Endothelial cell of umbilical vein (primary cell): ENCODE data around the gene SCAMP4. TPM values are rescaled to one million over a fixed set of nuclear protein-coding genes. Genes with fewer than 3 reads are reported as not detected.

ENCODE experiments used
- BruUV-seq: library from RNA; stranded (reverse); fragments of 400-500 nt; replicated peaks from 2 replicates; lab custom pipeline; 2021; lab: Mats Ljungman, UMichigan
- CTCF ChIA-PET: fragments of 300-600, 350-600 bp; sonication (Branson Sonifier 250); formaldehyde crosslinking; loops from one replicate; lab custom pipeline; 2021; ENCODE audit warnings: antibody characterized with exemption, inconsistent platforms; lab: Charles Lee
- POLR2A ChIA-PET: fragments of 300-600, 350-600 bp; sonication (Branson Sonifier 250); formaldehyde crosslinking; loops from one replicate; lab custom pipeline; 2021; ENCODE audit warnings: antibody characterized with exemption, inconsistent platforms; lab: Charles Lee
- DNase-seq: peaks from one replicate; pipeline ENCODE4 v3.0.0-alpha.2; 2011; ENCODE audit warnings: low read depth, low spot score
- FAIRE-seq: peaks from 2 replicates; lab custom pipeline; 2011; peaks lifted over from hg19 to GRCh38; lab: Jason Lieb, UNC
- H2AFZ ChIP-seq: 2 replicates; pipeline ENCODE4 v1.6.0; 2012; ENCODE audit warnings: low read depth, low read length, control low read depth, inconsistent platforms
- H3K27ac ChIP-seq: 2 replicates; pipeline ENCODE4 v1.5.1; 2011; ENCODE audit warnings: low read depth, mild to moderate bottlenecking, control low read depth, low read length, moderate library complexity; ENCODE audit not compliant: insufficient read depth
- H3K27me3 ChIP-seq, 2 experiments: 2 replicates each; pipeline versions ENCODE4 v1.6.0 to v1.6.1; 2011; ENCODE audit warnings: low read length in 2 of 2, mixed read lengths in 1 of 2; ENCODE audit not compliant: control insufficient read depth in 2 of 2, insufficient read depth in 2 of 2
- H3K36me3 ChIP-seq, 2 experiments: 2 replicates in 1 of 2; 3 replicates in 1 of 2; pipeline ENCODE4 v1.5.1; 2011; ENCODE audit warnings: low read length in 2 of 2, mild to moderate bottlenecking in 1 of 2, moderate library complexity in 1 of 2; ENCODE audit not compliant: control insufficient read depth in 2 of 2, insufficient read depth in 2 of 2; ENCODE audit errors: extremely low read depth in 1 of 2
- H3K4me1 ChIP-seq: 3 replicates; pipeline ENCODE4 v1.5.1; 2011; ENCODE audit warnings: mild to moderate bottlenecking, low read length; ENCODE audit not compliant: control insufficient read depth, insufficient read depth; ENCODE audit errors: extremely low read depth
- H3K4me2 ChIP-seq: 2 replicates; pipeline ENCODE4 v1.6.1; 2011; ENCODE audit warnings: low read length, control low read depth, mixed read lengths; ENCODE audit not compliant: insufficient read depth
- H3K4me3 ChIP-seq, 3 experiments: fragments of 200-600 bp in 1 of 3; sonication (generic), shearing (Covaris generic) in 1 of 3; replicated peaks in 1 of 3; 2 replicates each; pipeline ENCODE4 v1.5.1; 2011 to 2016; ENCODE audit warnings: control low read depth in 3 of 3, low read length in 3 of 3, mild to moderate bottlenecking in 2 of 3, inconsistent platforms in 1 of 3, low read depth in 1 of 3, moderate library complexity in 1 of 3; ENCODE audit not compliant: insufficient read depth in 1 of 3
- H3K79me2 ChIP-seq: 2 replicates; pipeline ENCODE4 v1.6.0; 2012; ENCODE audit warnings: low read length, inconsistent platforms; ENCODE audit not compliant: control insufficient read depth, insufficient read depth
- H3K9ac ChIP-seq: replicated peaks from 2 replicates; pipeline ENCODE3; 2011; ENCODE audit warnings: low read length, control low read depth; ENCODE audit not compliant: insufficient read depth; ENCODE audit errors: extremely low read depth
- H3K9me1 ChIP-seq: replicated peaks from 3 replicates; pipeline ENCODE4 v1.6.0; 2011; ENCODE audit warnings: mild to moderate bottlenecking, low read length; ENCODE audit not compliant: control insufficient read depth, insufficient read depth; ENCODE audit errors: extremely low read depth
- H3K9me3 ChIP-seq: replicated peaks from 2 replicates; pipeline ENCODE4 v1.5.1; 2012; ENCODE audit warnings: low read length, inconsistent platforms; ENCODE audit not compliant: control insufficient read depth, insufficient read depth
- H4K20me1 ChIP-seq: replicated peaks from 2 replicates; pipeline ENCODE3; 2011; ENCODE audit warnings: mild to moderate bottlenecking, low read length; ENCODE audit not compliant: control insufficient read depth, insufficient read depth; ENCODE audit errors: extremely low read depth
- CTCF ChIP-seq, 2 donors: IDR thresholded peaks; 1 replicate in 1 of 2; 2 replicates in 1 of 2; pipeline ENCODE4 v1.5.1; 2011; ENCODE audit warnings: low read length in 2 of 2, mild to moderate bottlenecking in 2 of 2, moderate library complexity in 2 of 2, control low read depth in 1 of 2, inconsistent platforms in 1 of 2, low read depth in 1 of 2; ENCODE audit not compliant: insufficient read depth in 1 of 2; ENCODE audit errors: extremely low read depth in 1 of 2
- EZH2 ChIP-seq: IDR thresholded peaks from 2 replicates; pipeline ENCODE4 v1.6.1; 2012; ENCODE audit warnings: borderline replicate concordance, low read depth, mild to moderate bottlenecking, moderate library complexity, low read length, inconsistent platforms; ENCODE audit not compliant: severe bottlenecking
- FOS ChIP-seq: IDR thresholded peaks from 2 replicates; pipeline ENCODE4 v1.6.1; 2011; ENCODE audit warnings: mild to moderate bottlenecking, low read length, moderate library complexity, borderline replicate concordance; ENCODE audit not compliant: insufficient read depth
- GATA2 ChIP-seq: IDR thresholded peaks from 2 replicates; pipeline ENCODE4 v1.7.0; 2011; ENCODE audit warnings: low read depth, mild to moderate bottlenecking, moderate library complexity, mixed read lengths, low read length; ENCODE audit not compliant: insufficient read length, insufficient read depth
- JUN ChIP-seq: IDR thresholded peaks from 2 replicates; pipeline ENCODE4 v1.6.1; 2011; ENCODE audit warnings: borderline replicate concordance, low read depth; ENCODE audit not compliant: insufficient read length, insufficient read depth
- MAX ChIP-seq: IDR thresholded peaks from 2 replicates; pipeline ENCODE4 v1.6.1; 2011; ENCODE audit not compliant: insufficient read depth, insufficient read length
- MYC ChIP-seq: IDR thresholded peaks from one replicate; pipeline ENCODE4 v1.6.1; 2011; ENCODE audit warnings: mild to moderate bottlenecking, low read depth, low read length
- POLR2A ChIP-seq: IDR thresholded peaks from 2 replicates; pipeline ENCODE4 v1.6.1; 2012; ENCODE audit warnings: low read depth, mild to moderate bottlenecking, control low read depth, low read length
- POLR2AphosphoS5 ChIP-seq: IDR thresholded peaks from 2 replicates; pipeline ENCODE4 v1.6.1; 2012; ENCODE audit warnings: low read depth, mild to moderate bottlenecking, control low read depth, low read length, moderate library complexity; ENCODE audit not compliant: insufficient read depth
- dilution Hi-C: fragments of 300-500 bp; cut with MboI; formaldehyde crosslinking; loops from one replicate; pipeline ENCODE4 v1.15.0; 2019; ENCODE audit warnings: low sequenced_read_pairs; ENCODE audit not compliant: extremely low pct_ligation_motif_present
- intact Hi-C: fragments of 100-400 bp; cut with micrococcal nuclease; formaldehyde crosslinking; loops from one replicate; pipeline ENCODE4 v1.10.0; 2022
- polyA plus RNA-seq, 4 experiments: library from polyadenylated mRNA; depleted of rRNA in 3 of 4; stranded (reverse) in 3 of 4; unstranded in 1 of 4; fragments of >200 nt; gene quantifications; 2 replicates each; pipeline versions ENCODE4 v1.2.1 to v1.2.3, GENCODE V29; 2011 to 2012; ENCODE audit warnings: missing spikeins in 1 of 4
- total RNA-seq: library from RNA; stranded (reverse); gene quantifications from 2 replicates; pipeline ENCODE4 v1.2.3, GENCODE V29; 2021

SCAMP4 gene
- total and polyA plus RNA-seq, 2 donors (not counting 3 experiments of a cell fraction or from before 2014, with no cell fraction given), result 24.4 to 68.2 TPM

- dilution Hi-C loops, result no loop called here
- CTCF ChIA-PET, result no interaction called here
- BruUV-seq, result no TSS peak
Observed at GRCh38 chr19:1954532-1954933, 49.3 kb downstream of the SCAMP4 start.

More at GRCh38 chr19:1954532-1954933, 49.3 kb downstream of the SCAMP4 start:
- Histone ChIP-seq H3K4me1 (no peaks in the 10 kb centered on the region), H3K4me3 (no peak overlapping the region), H4K20me1 (no peaks in the 10 kb centered on the region), H3K27me3 (no peaks in the 10 kb centered on the region), H3K79me2 (peaks cover 67% of the 10 kb centered on the region), H2AFZ (no peak overlapping the region), H3K9me3 (no peaks in the 10 kb centered on the region), H3K27ac (no peak overlapping the region), H3K9ac (no peak overlapping the region), H3K36me3 (peaks cover 0 to 9% of the 10 kb centered on the region in 2 experiments), H3K4me2 (no peak overlapping the region), H3K9me1 (no peaks in the 10 kb centered on the region)
- FAIRE-seq (no peak), DNase-seq (no peak)
- TF ChIP-seq MAX (no peak), FOS (no peak), GATA2 (no peak), JUN (no peak), EZH2 (no peak), CTCF (IDR thresholded peaks at IDR 0.05; ENCODE audit: extremely low read depth in 1 of 2, insufficient read depth in 1 of 2, low read depth in 1 of 2, low read length in 2 of 2) (no peak), MYC (no peak), POLR2A (no peak), POLR2AphosphoS5 (no peak)
- intact Hi-C loops, result no loop called here
- POLR2A ChIA-PET, result interaction anchor here (0.6 kb wide), 1 partner anchor 343 kb away, joined by 5 read pairs; no protein-coding TSS in a partner anchor
